ENCODE results near the gene PRKCA. TPM values are rescaled to one million over a fixed set of nuclear protein-coding genes. Genes with fewer than 3 reads are reported as not detected.
A peak's percentile ranks its signal among the peaks of the same experiment; 100 is the strongest.

PRKCA gene
- total and polyA plus RNA-seq, 9 of the 15 experiments (the other 6 are each of a cell fraction or from before 2014, with no cell fraction given): 3.2 to 33.0 (median 17.8) TPM

GRCh38 chr17:66304304-66305174, 2.1 kb downstream of the PRKCA start (continued):
- TF ChIP-seq, protein P1, sequence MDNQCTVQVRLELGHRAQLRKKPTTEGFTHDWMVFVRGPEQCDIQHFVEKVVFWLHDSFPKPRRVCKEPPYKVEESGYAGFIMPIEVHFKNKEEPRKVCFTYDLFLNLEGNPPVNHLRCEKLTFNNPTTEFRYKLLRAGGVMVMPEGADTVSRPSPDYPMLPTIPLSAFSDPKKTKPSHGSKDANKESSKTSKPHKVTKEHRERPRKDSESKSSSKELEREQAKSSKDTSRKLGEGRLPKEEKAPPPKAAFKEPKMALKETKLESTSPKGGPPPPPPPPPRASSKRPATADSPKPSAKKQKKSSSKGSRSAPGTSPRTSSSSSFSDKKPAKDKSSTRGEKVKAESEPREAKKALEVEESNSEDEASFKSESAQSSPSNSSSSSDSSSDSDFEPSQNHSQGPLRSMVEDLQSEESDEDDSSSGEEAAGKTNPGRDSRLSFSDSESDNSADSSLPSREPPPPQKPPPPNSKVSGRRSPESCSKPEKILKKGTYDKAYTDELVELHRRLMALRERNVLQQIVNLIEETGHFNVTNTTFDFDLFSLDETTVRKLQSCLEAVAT (IDR thresholded peaks at IDR 0.05): 0 out of 4 replicates have a peak, but pooled peaks of 1 of the 2 experiments have one; percentile 53
- TF ChIP-seq ZNF408 (CRISPR knock-in tag; IDR thresholded peaks at IDR 0.05; ENCODE audit: low read depth): no peak
- peak; percentile 40; the same call in 1 of the 2 replicates for TF ChIP-seq ELF1 (tag; IDR thresholded peaks at IDR 0.05)
- TF ChIP-seq ZFX (CRISPR knock-in tag; IDR thresholded peaks at IDR 0.05): peak; percentile 20; the same call in 1 of the 2 replicates
- TF ChIP-seq ARID2 (IDR thresholded peaks at IDR 0.05): 0 out of 2 replicates have a peak, but pooled peaks have one; percentile 30
- TF ChIP-seq ADNP (tag; IDR thresholded peaks at IDR 0.05): no peak
- TF ChIP-seq DIDO1 (tag; IDR thresholded peaks at IDR 0.05; ENCODE audit: low read depth): no peak
- TF ChIP-seq RAD21 (CRISPR knock-in tag; conservative IDR thresholded peaks at IDR 0.05 in 1 of 2, IDR thresholded peaks at IDR 0.05 in 1 of 2): peak in 1 of 2 experiments; percentile 21; a peak in 1 of 4 replicates
- TF ChIP-seq SRSF1 (IDR thresholded peaks at IDR 0.05; ENCODE audit: low read depth, low read length): no peak
- no peak for TF ChIP-seq MIER1 (IDR thresholded peaks at IDR 0.05; ENCODE audit: low read depth)
- no peak for TF ChIP-seq ZBTB11 (CRISPR knock-in tag; IDR thresholded peaks at IDR 0.05)
- no peak for TF ChIP-seq CEBPZ (IDR thresholded peaks at IDR 0.05; ENCODE audit: borderline replicate concordance, low read depth, low read length)
- no peak for TF ChIP-seq ZNF512 (tag; IDR thresholded peaks at IDR 0.05)
- TF ChIP-seq HDAC2 (IDR thresholded peaks at IDR 0.05): no peak
- TF ChIP-seq ZNF79 (CRISPR knock-in tag; IDR thresholded peaks at IDR 0.05; ENCODE audit: low read depth): no peak
- TF ChIP-seq HDGF (IDR thresholded peaks at IDR 0.05): peak; percentile 75; the same call in 1 of the 2 replicates

Measured in K562 (cell line).